Mesendoderm (in vitro differentiated cells): ENCODE results near the gene XKR7.
A peak's percentile ranks its signal among the peaks of the same experiment; 100 is the strongest.

Source experiments
- DNase-seq: peaks from one replicate; pipeline ENCODE4 v3.0.0; 2013
- H2AK5ac ChIP-seq: 2 replicates; pipeline ENCODE4 v1.6.1; 2013; ENCODE audit warnings: low read length, inconsistent platforms
- H2BK120ac ChIP-seq: 2 replicates; pipeline ENCODE4 v1.6.1; 2013; ENCODE audit warnings: low read depth, mild to moderate bottlenecking, low read length, moderate library complexity, mixed read lengths
- H2BK15ac ChIP-seq: replicated peaks from 2 replicates; pipeline ENCODE4 v1.6.1; 2013; ENCODE audit warnings: low read depth, mild to moderate bottlenecking, moderate library complexity
- H2BK5ac ChIP-seq: 2 replicates; pipeline ENCODE4 v1.6.1; 2013; ENCODE audit warnings: low read length, inconsistent platforms
- H3K18ac ChIP-seq: 2 replicates; pipeline ENCODE4 v1.6.1; 2013; ENCODE audit warnings: mild to moderate bottlenecking, low read length, mixed read lengths
- H3K23ac ChIP-seq: one replicate; pipeline ENCODE4 v1.6.1; 2013; ENCODE audit warnings: low read length
- H3K27ac ChIP-seq: 2 replicates; pipeline ENCODE4 v1.5.1; 2013; ENCODE audit warnings: low read depth, mild to moderate bottlenecking, inconsistent platforms, low read length, moderate library complexity
- H3K27me3 ChIP-seq: 2 replicates; pipeline ENCODE4 v1.6.1; 2013; ENCODE audit warnings: low read length, control low read depth, mild to moderate bottlenecking, inconsistent platforms; ENCODE audit not compliant: insufficient read depth, poor library complexity
- H3K36me3 ChIP-seq: 2 replicates; pipeline ENCODE4 v1.6.1; 2013; ENCODE audit warnings: low read length, inconsistent platforms; ENCODE audit not compliant: control insufficient read depth, insufficient read depth
- H3K4ac ChIP-seq: one replicate; pipeline ENCODE4 v1.6.1; 2013; ENCODE audit warnings: low read depth, mild to moderate bottlenecking, low read length, moderate library complexity
- H3K4me1 ChIP-seq: 2 replicates; pipeline ENCODE4 v1.6.1; 2013; ENCODE audit warnings: low read depth, low read length, inconsistent platforms; ENCODE audit not compliant: control insufficient read depth
- H3K4me2 ChIP-seq: 2 replicates; pipeline ENCODE4 v1.6.1; 2013; ENCODE audit warnings: low read length
- H3K4me3 ChIP-seq: 2 replicates; pipeline ENCODE4 v1.5.1; 2013; ENCODE audit warnings: mild to moderate bottlenecking, low read length
- H3K56ac ChIP-seq: one replicate; pipeline ENCODE4 v1.6.1; 2013; ENCODE audit warnings: low read length
- H3K79me1 ChIP-seq: 2 replicates; pipeline ENCODE4 v1.6.1; 2013; ENCODE audit warnings: low read length, inconsistent platforms
- H3K79me2 ChIP-seq: 2 replicates; pipeline ENCODE4 v1.6.1; 2013; ENCODE audit warnings: mild to moderate bottlenecking, low read length; ENCODE audit not compliant: control insufficient read depth, insufficient read depth
- H3K9ac ChIP-seq: 2 replicates; pipeline ENCODE4 v1.6.1; 2013; ENCODE audit warnings: low read length, inconsistent platforms
- H4K5ac ChIP-seq: one replicate; pipeline ENCODE4 v1.6.1; 2013; ENCODE audit warnings: low read length
- H4K8ac ChIP-seq: one replicate; pipeline ENCODE4 v1.6.1; 2013; ENCODE audit warnings: low read depth, mild to moderate bottlenecking, control low read depth, low read length, moderate library complexity
- WGBS: extraction: QIAGEN DNeasy Blood & Tissue Kit; methylation state at CpG from one replicate; pipeline ENCODE4 v1.1.7; 2013; ENCODE audit warnings: low lambda C conversion rate, missing lambda C conversion rate; ENCODE audit not compliant: insufficient coverage; ENCODE audit errors: extremely low coverage; 5-methylcytosine and 5-hydroxymethylcytosine counted together

Gene XKR7

DNA sequence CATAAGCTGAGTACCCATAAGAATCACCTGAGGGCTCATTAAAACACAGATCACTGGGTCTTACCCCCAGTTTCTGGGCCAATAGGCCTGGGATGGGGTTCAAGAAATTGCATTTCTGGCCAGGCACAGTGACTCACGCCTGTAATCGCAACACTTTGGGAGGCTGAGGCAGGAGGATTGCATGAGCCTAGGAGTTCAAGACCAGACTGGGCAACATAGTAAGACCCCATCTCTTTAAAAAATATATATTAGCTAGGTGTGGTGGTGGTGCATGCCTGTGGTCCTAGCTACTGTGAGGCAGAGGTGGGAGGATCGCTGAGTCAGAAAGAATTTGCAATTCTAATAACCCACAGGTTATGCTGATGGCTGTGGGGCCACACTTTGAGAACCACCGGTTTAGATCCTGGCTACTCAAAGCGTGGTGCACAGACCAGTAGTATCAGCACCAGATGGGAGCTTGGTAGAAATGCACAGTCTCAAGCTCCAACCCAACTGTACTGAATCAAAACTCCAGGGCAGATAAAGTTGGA is 44.3 kb downstream of the XKR7 start:
- Histone ChIP-seq H3K56ac (no peak overlapping the region), H3K27ac (no peak overlapping the region), H3K79me1 (no peaks in the 10 kb centered on the region), H2BK5ac (no peak overlapping the region), H2BK120ac (no peak overlapping the region), H2AK5ac (no peak overlapping the region), H3K79me2 (no peaks in the 10 kb centered on the region), H3K27me3 (no peaks in the 10 kb centered on the region), H2BK15ac (no peak overlapping the region), H3K23ac (no peak overlapping the region), H3K9ac (no peak overlapping the region), H3K4me3 (no peak overlapping the region), H3K36me3 (no peaks in the 10 kb centered on the region), H3K4ac (no peak overlapping the region), H3K4me2 (no peak overlapping the region), H3K4me1 (peaks cover 10% of the 10 kb centered on the region), H4K5ac (no peak overlapping the region), H4K8ac (no peak overlapping the region), H3K18ac (no peak overlapping the region)
- DNase-seq, result no peak
- WGBS, result no CpG with 5 or more reads among the region's 5 CpGs

DNA sequence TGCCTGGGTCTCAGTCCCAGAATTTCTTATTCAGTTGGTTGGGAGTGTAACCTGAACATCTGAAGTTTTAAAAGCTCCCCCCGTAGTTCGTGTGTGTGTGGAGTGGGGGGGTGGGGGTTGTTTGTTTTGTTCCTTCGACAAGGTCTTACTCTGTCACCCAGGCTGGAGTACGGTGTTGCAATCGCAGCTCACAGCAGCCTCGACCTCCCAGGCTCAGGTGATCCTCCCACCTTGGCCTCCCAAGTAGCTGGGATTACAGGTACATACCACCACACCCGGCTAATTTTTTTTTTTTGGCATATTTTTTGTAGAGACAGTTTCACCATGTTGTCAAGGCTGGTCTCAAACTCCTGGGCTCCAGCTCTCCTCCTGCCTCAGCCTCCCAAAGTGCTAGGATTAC is 45.4 kb downstream of the XKR7 start:
- Histone ChIP-seq H3K9ac (no peak overlapping the region), H3K79me1 (no peaks in the 10 kb centered on the region), H3K27ac (no peak overlapping the region), H2BK5ac (no peak overlapping the region), H3K4me3 (no peak overlapping the region), H2AK5ac (no peak overlapping the region), H4K5ac (no peak overlapping the region), H3K4me1 (peaks cover 4% of the 10 kb centered on the region), H3K23ac (no peak overlapping the region), H2BK15ac (no peak overlapping the region), H3K4me2 (no peak overlapping the region), H2BK120ac (no peak overlapping the region), H4K8ac (no peak overlapping the region), H3K27me3 (no peaks in the 10 kb centered on the region), H3K18ac (no peak overlapping the region), H3K4ac (no peak overlapping the region), H3K79me2 (no peaks in the 10 kb centered on the region), H3K36me3 (no peaks in the 10 kb centered on the region), H3K56ac (no peak overlapping the region)
- no peak for DNase-seq
- WGBS, result no CpG with 5 or more reads among the region's 7 CpGs

DNA sequence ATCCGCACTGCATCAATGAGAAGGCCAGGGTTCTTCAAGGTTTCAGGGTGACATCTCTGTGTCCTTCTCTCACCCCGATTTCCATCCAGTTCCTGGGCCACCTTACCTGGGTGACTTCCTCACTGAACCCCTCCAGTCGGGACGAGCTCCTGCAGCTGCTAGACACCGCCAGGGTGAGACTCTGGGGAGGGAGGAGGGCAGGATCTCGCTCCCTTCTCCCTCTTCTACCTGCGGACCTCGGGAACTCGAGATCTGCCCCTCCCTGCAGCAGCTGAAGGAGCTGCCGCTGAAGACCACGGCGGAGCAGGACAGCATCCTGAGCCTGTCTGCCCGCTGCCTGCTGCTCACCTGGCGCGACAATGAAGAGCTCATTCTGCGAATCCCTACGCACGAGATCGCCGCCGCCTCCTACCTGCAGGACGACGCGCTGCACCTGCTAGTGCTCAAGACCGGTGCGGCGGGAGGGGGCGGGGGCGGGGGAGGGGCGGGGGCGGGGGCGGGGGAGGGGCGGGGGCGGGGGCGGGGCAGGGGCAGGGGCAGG is 49.8 kb downstream of the XKR7 start:
- WGBS, result no CpG with 5 or more reads among the region's 35 CpGs
- H3K79me2 ChIP-seq, result no peaks in the 10 kb centered on the region
- H2BK120ac ChIP-seq, result no peak overlapping the region
- H3K56ac ChIP-seq, result no peak overlapping the region
- H2BK15ac ChIP-seq, result no peak overlapping the region
- H3K27me3 ChIP-seq, result no peaks in the 10 kb centered on the region
- no peak overlapping the region for H3K9ac ChIP-seq
- H3K36me3 ChIP-seq, result no peaks in the 10 kb centered on the region
- H3K27ac ChIP-seq, result no peak overlapping the region
- H3K4me2 ChIP-seq, result peak overlapping the region; percentile 13
- no peak overlapping the region for H3K18ac ChIP-seq
- H3K4me1 ChIP-seq, result no peaks in the 10 kb centered on the region
- H3K4me3 ChIP-seq, result no peak overlapping the region
- peak; percentile 95 for DNase-seq
- no peak overlapping the region for H2BK5ac ChIP-seq
- no peaks in the 10 kb centered on the region for H3K79me1 ChIP-seq
- H4K5ac ChIP-seq, result no peak overlapping the region
- no peak overlapping the region for H3K4ac ChIP-seq
- no peak overlapping the region for H4K8ac ChIP-seq
- H2AK5ac ChIP-seq, result no peak overlapping the region
- no peak overlapping the region for H3K23ac ChIP-seq

DNA sequence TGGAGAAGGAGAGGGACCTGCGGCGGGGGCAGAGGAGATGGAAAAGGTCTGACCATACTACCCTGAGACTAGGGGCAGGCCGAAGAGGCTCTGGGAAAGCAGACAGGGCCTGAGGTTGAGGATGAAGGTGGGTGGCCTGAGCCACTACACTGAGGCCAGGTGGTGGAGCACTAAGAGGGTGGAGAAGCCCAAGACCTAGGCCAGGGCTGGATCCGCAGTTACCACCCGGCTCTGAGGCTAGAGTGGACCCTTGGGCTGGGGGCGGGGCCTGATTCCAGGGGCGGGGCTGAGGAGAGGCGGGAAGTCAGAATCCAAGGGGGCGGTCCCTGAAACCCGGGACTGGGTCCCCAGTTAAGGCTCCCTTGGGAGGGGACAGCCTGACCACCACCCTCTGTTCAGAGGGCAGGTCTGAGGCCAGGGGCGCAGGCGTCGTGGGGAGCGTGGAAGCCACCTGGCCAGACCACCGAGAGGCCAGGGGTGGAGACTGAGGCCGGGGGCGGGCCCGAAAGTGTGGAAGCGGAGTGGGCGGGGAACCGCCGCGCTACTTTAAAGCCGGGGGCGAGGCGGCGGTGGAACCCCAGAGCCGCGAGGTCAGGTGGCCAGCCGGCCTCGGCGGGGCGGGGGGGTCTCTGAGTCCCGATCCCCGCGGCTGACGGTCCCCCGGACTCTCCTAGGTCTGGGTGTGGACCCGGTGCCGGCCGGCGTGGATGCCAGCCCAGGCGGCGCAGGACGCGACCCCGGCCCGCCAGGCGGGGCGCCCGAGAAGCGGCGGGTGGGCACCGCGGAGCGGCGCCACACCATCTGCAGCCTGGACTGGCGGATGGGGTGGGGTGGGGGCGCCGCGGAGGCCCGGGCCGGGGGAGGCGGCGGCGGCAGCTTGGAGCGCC is 50.6 kb downstream of the XKR7 start:
- peak overlapping the region; percentile 84 for H3K56ac ChIP-seq
- no peak overlapping the region for H3K27ac ChIP-seq
- no peak overlapping the region for H3K4ac ChIP-seq
- H2AK5ac ChIP-seq, result no peak overlapping the region
- peak overlapping the region; percentile 94 for H3K4me2 ChIP-seq
- no peaks in the 10 kb centered on the region for H3K36me3 ChIP-seq
- H3K4me1 ChIP-seq, result no peaks in the 10 kb centered on the region
- H4K5ac ChIP-seq, result no peak overlapping the region
- no peak overlapping the region for H4K8ac ChIP-seq
- DNase-seq, result peak; percentile 93
- no peak overlapping the region for H2BK15ac ChIP-seq
- peak overlapping the region; percentile 62 for H3K18ac ChIP-seq
- peak overlapping the region; percentile 49 for H3K4me3 ChIP-seq
- no peaks in the 10 kb centered on the region for H3K79me2 ChIP-seq
- no peak overlapping the region for H2BK120ac ChIP-seq
- H3K79me1 ChIP-seq, result no peaks in the 10 kb centered on the region
- H3K27me3 ChIP-seq, result no peaks in the 10 kb centered on the region
- H2BK5ac ChIP-seq, result no peak overlapping the region
- H3K23ac ChIP-seq, result no peak overlapping the region
- no CpG with 5 or more reads among the region's 67 CpGs for WGBS
- peak overlapping the region; percentile 70 for H3K9ac ChIP-seq

DNA sequence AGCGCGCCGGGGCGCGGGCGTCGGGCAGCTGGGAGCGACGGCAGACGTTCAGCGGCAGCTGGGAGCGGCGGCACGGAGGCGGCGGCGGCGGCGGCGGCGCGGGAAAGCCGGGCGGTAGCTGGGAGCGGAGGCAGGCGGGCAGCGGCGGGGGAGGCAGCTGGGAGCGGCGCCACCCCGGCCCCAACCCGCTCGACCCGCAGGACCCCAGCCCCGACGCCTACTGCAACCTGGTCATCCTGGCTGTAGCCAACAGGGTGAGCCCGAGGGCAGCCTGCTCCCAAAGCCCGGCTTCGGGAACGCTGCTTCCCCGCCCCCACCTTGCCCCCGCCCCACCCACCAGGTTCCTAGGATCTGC is 51.2 kb downstream of the XKR7 start:
- Histone ChIP-seq H3K27me3 (no peaks in the 10 kb centered on the region), H3K56ac (peak overlapping the region; percentile 38), H3K9ac (no peak overlapping the region), H2BK120ac (no peak overlapping the region), H3K79me2 (no peaks in the 10 kb centered on the region), H4K5ac (no peak overlapping the region), H3K18ac (peak overlapping the region; percentile 62), H4K8ac (no peak overlapping the region), H2BK15ac (no peak overlapping the region), H3K4me1 (no peaks in the 10 kb centered on the region), H3K27ac (no peak overlapping the region), H3K79me1 (no peaks in the 10 kb centered on the region), H2BK5ac (no peak overlapping the region), H3K4ac (no peak overlapping the region), H3K36me3 (no peaks in the 10 kb centered on the region), H3K23ac (no peak overlapping the region), H3K4me3 (no peak overlapping the region), H2AK5ac (no peak overlapping the region), H3K4me2 (no peak overlapping the region)
- peak; percentile 80 for DNase-seq
- no CpG with 5 or more reads among the region's 42 CpGs for WGBS
